NCI-H1048 (cell line): ENCODE measurements around the gene PRDM5.
"Not testable (repeated sequence)": the region's sequence is repeated elsewhere in the genome, so short reads cannot be mapped to it uniquely, and the experiment has no call there.

Source experiments
- DNase-seq: peaks from one replicate; lab custom pipeline; 2025; lab: John Stamatoyannopoulos, UW

The PRDM5 gene

DNA sequence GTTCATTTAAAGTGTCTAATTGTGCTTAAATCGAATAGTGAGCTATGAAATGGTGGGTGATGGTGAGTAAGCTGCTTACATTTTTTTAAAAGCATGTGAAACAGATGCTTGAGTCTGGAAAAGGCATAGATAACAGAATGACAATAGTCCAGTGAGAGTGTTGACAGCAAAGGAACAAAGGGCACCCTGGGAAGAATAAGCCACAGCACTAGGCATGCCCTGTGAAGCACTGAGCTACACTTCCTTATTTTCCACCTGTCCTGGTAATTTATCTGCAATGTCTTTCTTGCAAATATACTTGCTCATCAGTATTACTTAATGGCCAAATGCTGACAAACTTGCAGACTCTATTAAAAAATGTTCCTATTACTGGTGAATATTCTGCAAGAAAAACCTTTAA, 168.7 kb downstream of the PRDM5 start:
- no peak for DNase-seq

DNA sequence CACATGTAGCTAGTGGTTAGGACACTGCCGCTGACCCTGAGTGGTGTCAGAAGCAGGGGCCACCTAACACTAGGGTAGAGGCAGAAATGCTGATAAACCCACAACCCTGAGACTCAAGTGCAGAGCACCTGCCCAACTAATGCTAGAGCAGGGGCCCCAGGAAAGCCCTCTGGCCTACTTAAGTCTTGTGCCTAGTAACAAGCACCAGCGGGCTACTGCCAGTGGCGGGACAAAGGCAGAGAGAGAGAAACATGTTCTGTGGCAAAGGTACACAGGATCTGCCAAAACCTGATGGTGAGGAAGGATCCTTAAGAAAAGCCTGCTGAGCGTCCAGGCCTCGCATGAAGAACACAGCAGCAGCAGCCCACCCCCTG, 172.4 kb downstream of the PRDM5 start:
- no peak for DNase-seq

DNA sequence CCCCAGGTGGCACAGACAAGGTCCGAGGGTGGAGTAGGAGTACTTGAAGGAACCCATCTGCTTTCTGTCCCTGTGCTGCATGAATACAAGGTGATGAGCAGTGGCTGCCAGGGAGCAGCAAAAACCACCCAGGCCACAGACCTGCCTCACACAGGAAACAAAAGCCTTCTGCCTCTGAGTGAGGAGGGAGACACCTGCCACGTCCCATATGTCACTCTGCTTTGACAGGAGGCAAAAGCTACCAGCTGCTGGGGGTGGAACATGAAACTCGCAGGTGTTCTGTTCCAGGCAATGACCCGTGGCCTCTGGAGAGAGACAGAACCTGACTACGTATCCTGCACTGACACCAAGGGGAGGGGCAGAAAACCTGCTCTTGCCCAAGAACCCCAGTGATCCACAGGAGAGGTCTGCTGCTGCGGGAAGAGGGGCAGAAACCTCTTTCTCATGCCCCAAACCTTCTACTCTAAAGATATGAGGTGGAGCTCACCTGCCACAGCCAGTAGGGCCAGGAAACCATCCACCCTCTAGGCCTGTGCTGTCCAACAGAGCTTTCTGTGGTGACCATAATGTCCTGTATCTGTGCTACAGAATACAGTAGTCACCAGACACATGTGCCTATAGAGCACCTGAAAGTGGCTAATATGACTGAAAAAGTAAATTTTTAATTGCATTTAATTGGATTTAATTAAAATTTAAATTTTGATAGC, 172.9 kb downstream of the PRDM5 start:
- no peak for DNase-seq

- not testable (repeated sequence) for DNase-seq
These were observed 180.9 kb downstream of the PRDM5 start for GRCh38 chr4:120741636-120742035.

GRCh38 chr4:120736312-120736711, 186.2 kb downstream of the PRDM5 start:
- DNase-seq = no peak

DNA sequence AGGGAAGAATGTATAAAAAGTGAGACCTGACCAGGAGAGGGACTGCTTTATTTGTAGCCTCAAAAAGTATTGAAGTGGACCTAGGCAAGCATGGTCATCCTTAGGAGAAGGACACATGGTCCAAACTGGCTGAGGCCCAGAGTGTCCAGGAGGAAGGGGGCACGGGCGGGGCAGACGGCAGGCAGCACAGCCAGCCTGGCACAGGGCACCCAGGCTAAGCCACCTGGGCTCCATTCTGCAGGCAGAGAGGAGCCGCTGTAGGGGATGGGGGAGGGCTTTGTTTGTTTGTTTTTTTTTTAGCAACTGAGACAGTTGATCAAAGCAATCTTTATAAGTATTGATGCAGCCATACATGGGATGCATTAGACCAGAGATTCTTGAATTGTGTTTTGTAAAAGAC, 188.6 kb downstream of the PRDM5 start:
- DNase-seq = no peak

DNA sequence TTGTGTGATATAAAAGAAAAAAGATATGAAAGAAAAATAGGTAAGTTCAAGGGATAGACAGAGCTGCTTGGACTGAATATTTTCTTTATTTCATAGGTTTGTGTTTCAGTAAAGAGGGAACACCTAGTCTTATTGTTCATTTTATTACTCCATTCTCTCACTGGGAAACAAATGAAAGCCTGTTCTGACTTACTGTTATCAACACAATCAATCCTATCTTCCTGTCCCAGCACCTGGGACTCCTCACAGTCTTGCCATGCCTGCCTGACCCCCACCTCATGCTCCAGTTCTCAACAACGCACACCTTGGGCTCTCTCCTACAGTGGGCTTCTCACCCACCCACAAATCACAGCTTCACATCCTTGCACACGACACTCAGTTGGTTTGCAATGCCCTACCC, 189.5 kb downstream of the PRDM5 start:
- DNase-seq = no peak

- DNase-seq = no peak
These were observed 191.0 kb downstream of the PRDM5 start for GRCh38 chr4:120731561-120731960.

DNA sequence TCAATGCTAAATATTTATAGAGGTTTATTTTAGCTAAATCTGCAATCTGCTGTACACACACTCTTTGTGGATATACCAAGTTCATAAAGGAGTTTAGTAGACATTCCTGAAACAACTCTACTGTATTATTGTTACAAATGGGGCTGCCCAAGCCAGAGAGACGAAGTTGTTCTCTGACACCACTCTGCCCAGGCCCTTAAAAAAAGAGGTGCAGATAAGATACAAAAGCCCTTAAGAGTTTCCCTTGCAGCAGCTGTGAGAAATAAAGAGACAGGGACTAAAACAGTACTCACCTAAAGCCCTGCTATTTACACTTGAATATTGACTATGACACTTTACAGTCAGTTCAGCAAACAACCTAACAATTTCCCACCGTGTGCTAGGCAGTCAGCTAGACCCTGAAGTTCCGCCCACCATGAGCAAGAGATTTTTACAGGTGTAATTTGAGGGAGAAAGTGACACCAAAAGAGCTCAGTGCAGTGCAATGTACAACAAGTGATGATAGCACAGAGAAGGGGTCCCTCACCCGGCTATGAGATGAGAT, 191.7 kb downstream of the PRDM5 start:
- DNase-seq = no peak

- no peak for DNase-seq
These were observed 193.4 kb downstream of the PRDM5 start for GRCh38 chr4:120728892-120729675.

DNA sequence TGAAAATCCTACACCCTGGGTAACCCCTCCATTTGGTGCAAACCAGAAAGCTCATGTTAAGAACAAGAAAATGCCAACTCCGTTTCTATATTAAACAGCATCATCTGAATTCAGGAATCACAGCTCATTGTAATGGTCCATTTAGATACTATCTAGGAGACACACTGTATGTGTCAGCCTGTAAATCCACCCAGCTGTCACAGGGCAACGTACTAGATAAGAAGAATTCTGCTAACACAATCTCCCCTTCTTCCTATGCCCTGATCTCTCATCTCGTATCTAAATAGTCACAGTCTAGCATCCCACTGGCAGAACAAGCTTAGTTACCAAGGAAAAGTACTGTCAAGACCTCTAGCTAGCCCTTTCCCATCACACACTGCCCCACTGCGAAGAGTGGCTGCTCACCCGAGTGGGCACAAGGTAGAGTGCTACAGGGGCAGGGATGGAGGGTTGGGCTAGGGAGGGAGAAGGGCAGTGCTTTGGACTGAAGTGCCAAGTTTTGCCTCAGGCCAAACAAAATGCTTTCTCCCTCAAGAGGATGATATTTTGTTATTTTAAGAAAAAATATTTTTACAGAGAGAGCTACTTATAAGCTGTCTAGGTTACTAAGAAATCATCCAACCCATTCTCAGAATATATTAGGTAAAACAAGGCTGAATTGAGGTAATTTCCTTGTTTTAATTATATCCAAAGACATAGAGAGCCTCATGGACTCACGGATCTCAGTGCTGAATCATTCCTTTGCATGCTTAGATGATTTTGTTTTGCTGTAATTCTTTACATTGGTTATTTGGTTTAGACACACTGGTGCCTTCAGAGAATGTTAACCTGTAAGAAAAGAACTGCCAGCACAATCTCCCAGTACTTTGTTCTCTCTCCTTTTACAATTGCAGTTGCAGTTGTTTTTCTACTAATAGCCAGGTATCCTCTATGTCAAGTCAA, 196.6 kb downstream of the PRDM5 start:
- DNase-seq = no peak

- no peak for DNase-seq
These were observed 197.9 kb downstream of the PRDM5 start for GRCh38 chr4:120724656-120725055.

GRCh38 chr4:120723986-120724385, 198.5 kb downstream of the PRDM5 start:
- no peak for DNase-seq

DNA sequence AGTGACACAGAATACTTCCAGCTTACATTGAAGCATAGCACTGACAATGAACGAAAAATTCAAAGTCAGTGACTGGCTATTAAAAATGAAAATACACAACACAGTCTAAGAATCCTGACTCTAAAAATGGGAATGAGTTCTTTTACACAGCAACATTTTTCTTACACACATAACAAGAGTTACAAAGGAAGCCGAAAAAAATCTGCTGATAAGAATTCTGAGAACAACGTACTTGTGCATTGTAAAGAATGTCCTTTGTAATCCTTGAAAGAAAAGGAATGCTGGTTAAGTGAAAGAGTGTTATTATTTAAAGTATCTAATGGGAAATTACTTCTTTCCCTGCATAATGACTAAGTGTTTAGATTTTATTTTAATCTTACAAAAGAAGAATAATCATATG, 199.4 kb downstream of the PRDM5 start:
- no peak for DNase-seq

- DNase-seq = no peak
These were observed 199.9 kb downstream of the PRDM5 start for GRCh38 chr4:120722655-120723054.

DNA sequence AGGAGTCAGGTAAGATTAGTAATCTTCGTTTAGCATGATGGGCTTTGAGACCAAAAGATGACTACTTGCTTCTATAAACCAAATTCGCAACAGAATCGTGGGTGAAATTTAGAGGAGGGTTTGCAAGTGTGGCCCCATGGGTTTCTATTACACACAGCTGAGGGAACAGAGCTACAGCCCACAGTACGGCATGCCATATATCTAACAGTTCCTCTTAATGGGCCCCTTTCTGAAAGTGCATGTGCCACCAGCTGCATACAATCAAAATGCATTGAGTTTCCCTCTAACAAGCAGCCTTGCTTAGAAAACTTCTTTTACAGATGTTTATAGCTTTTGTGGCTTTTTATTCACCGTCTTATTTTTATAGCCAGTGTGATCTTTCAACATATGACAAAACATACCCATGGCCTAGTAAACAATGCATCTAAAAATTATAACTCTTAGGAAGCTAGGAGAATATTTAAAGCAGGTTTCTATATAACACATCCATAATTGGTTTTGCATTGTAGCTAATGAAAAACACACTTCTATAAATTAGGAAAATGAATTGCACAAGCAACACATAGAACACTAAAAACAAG, 202.1 kb downstream of the PRDM5 start:
- DNase-seq = no peak

DNA sequence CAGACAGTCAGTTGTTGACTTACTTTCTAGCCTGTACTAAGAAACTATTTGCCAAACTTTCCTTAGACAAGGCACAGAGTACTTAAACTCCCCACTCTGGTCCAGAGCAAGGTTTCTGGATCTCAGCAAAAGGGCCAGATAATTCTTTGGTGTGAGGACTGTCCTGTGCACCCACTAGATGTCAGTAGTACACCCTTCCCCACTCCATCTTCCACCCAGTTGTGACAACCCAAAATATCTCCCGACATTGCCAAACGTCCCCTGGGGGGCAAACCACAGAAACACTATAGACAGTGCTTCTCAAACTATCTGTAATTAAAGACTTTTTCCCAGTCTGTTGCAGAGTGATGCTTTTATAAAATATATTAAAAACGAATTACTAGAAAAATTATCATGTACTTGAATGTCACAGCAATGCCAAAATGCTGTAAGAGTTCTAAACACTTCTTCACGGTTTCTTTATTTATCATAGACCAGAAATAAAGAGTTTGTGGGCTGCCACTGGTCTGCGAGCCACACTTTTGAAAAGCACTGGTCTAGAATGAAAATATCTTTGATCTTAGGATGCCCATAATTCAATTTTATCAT, 203.5 kb downstream of the PRDM5 start:
- DNase-seq = no peak

DNA sequence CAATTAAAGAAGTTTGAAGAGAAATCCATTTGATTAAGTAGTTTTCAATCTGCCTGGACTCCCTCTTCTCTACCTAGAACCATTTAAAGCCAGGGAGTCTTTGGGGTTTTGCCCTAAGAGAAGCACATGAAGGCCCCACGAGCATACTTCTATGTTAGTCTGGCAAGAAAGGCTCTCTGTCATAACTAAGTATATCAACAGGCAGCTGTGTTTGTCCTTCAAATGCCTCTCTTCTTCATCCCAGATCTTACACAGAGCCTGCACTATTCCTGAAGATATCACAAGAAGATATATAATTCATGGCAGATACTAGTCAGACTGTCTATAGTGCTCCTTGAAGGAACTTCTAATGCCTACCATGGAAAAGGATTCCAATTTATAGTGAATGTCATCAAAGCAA, 206.2 kb downstream of the PRDM5 start:
- no peak for DNase-seq

DNA sequence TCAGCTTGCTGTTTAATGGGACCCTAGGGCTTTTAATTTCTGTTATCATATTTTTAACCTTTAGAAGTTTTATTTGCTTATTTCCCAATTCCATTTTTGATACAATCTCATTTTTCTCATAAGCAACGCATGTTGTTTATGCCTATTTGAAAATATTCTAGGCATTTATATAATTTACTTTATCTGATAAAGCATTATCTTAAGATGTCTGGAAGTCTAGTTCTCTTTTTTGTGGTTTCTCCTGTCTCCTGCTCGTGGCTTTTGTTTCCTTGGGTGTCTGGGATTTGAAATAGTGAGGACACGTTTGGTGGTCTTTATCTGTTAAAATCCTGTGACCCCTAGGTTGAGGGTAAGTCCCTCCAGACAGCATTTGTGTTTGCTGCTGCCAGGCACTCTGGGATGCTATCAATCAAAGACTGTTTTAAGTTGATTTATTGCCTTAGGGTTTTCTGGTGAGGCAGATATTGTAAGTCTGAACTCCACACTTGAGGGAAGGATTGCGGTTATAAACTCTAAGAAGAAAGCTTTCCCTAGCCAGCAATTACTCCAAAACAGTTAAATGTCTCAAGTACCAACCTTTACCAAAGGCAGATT, 208.0 kb downstream of the PRDM5 start:
- no peak for DNase-seq

DNA sequence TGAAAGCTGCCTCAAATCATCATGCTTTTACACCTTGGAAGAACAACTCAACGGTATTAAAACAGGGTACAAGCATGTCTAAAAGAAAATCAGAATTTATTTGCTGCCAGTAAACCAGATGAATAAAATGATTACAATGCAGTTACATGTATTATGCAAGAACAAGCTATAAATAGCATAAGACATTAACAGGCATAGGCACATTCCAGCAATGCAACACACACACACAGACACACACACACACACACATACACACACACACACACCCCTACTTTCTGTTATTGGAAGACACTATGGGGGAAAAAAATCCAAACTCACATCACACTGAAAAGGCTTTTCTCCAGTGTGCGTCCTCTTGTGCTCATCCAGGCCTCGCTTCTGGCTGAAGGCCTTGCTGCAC, 212.5 kb downstream of the PRDM5 start:
- DNase-seq = no peak

GRCh38 chr4:120704538-120704937, 218.0 kb downstream of the PRDM5 start:
- DNase-seq = no peak
